Measurements from ENCODE around the gene BICDL2.
A peak's percentile ranks its signal among the peaks of the same experiment; 100 is the strongest.

The BICDL2 gene

GRCh38 chr16:3045758-3046640 lies 9.3 kb upstream of the BICDL2 start, which contains the start of gene MMP25:
MMP25 (plus strand) TSS chr16:3046561; CDS start chr16:3046918, 357 bp downstream.
- no peak for DNase-seq

GRCh38 chr16:3044708-3045107 lies 8.0 kb upstream of the BICDL2 start:
- DNase-seq, result no peak

GRCh38 chr16:3042376-3042775 lies 5.6 kb upstream of the BICDL2 start:
- DNase-seq, result no peak

GRCh38 chr16:3038896-3039295 lies 2.2 kb upstream of the BICDL2 start:
- DNase-seq, result no peak

GRCh38 chr16:3038256-3038655 lies 1.5 kb upstream of the BICDL2 start:
- DNase-seq, result no peak

- no peak for DNase-seq
These were observed 595 bp downstream of the BICDL2 start for GRCh38 chr16:3035972-3036725.

- DNase-seq, result no peak
These were observed 1.3 kb downstream of the BICDL2 start for GRCh38 chr16:3035289-3035971.

- DNase-seq, result no peak
These were observed 4.1 kb downstream of the BICDL2 start for GRCh38 chr16:3032624-3033023.

- no peak for DNase-seq
These were observed 6.2 kb downstream of the BICDL2 start for GRCh38 chr16:3030222-3031212.

GRCh38 chr16:3029491-3030221 lies 7.1 kb downstream of the BICDL2 start:
- peak; percentile 43 for DNase-seq

GRCh38 chr16:3028716-3029319 lies 7.9 kb downstream of the BICDL2 start:
- no peak for DNase-seq

GRCh38 chr16:3027983-3028715 lies 8.6 kb downstream of the BICDL2 start:
- peak; percentile 88 for DNase-seq

GRCh38 chr16:3027489-3027795 lies 9.3 kb downstream of the BICDL2 start:
- no peak for DNase-seq

- no peak for DNase-seq
These were observed 9.9 kb downstream of the BICDL2 start for GRCh38 chr16:3026609-3027488.

- no peak for DNase-seq
These were observed 10.8 kb downstream of the BICDL2 start for GRCh38 chr16:3026003-3026378.

- DNase-seq, result no peak
These were observed 11.4 kb downstream of the BICDL2 start for GRCh38 chr16:3025032-3026002.

GRCh38 chr16:3023669-3024478 lies 12.9 kb downstream of the BICDL2 start, which contains the start of the genes HCFC1R1 and THOC6:
HCFC1R1 (minus strand) TSS chr16:3023942; CDS start chr16:3023941, 1 bp downstream.
THOC6 (plus strand) TSS chr16:3024035; CDS start chr16:3024327, 292 bp downstream.
- DNase-seq, result peak; percentile 96
